ENCODE measurements around the gene SLC18A3.

GRCh38 chr10:49567810-49568209 is 42.3 kb upstream of the SLC18A3 start:
- TF ChIP-seq POLR2A (IDR thresholded peaks at IDR 0.05) (no peak), POLR2AphosphoS5 (IDR thresholded peaks at IDR 0.05) (no peak)
- TF ChIP-seq, protein P1, sequence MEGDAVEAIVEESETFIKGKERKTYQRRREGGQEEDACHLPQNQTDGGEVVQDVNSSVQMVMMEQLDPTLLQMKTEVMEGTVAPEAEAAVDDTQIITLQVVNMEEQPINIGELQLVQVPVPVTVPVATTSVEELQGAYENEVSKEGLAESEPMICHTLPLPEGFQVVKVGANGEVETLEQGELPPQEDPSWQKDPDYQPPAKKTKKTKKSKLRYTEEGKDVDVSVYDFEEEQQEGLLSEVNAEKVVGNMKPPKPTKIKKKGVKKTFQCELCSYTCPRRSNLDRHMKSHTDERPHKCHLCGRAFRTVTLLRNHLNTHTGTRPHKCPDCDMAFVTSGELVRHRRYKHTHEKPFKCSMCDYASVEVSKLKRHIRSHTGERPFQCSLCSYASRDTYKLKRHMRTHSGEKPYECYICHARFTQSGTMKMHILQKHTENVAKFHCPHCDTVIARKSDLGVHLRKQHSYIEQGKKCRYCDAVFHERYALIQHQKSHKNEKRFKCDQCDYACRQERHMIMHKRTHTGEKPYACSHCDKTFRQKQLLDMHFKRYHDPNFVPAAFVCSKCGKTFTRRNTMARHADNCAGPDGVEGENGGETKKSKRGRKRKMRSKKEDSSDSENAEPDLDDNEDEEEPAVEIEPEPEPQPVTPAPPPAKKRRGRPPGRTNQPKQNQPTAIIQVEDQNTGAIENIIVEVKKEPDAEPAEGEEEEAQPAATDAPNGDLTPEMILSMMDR (IDR thresholded peaks at IDR 0.05), result no peak

Measured in breast epithelium (tissue), 3 donors.